MG63 (cell line): ENCODE data around the gene RADIL. TPM values are rescaled to one million over a fixed set of nuclear protein-coding genes. Genes with fewer than 3 reads are reported as not detected.
A peak's percentile ranks its signal among the peaks of the same experiment; 100 is the strongest.

ENCODE experiments used
- DNase-seq: peaks from one replicate; pipeline ENCODE4 v3.0.0-alpha.2; 2020
- H3K27me3 ChIP-seq: fragments of 250-450 bp; sonication (Bioruptor Pico); 2 replicates; pipeline ENCODE4 v1.5.1; 2020; ENCODE audit warnings: mild to moderate bottlenecking, moderate library complexity
- H3K36me3 ChIP-seq: fragments of 250-450 bp; sonication (Bioruptor Pico); 2 replicates; pipeline ENCODE4 v1.5.1; 2020; ENCODE audit warnings: mild to moderate bottlenecking, moderate library complexity
- H3K4me3 ChIP-seq: fragments of 250-450 bp; sonication (Bioruptor Pico); 2 replicates; pipeline ENCODE4 v1.5.1; 2020; ENCODE audit warnings: mild to moderate bottlenecking, moderate library complexity
- H3K9me3 ChIP-seq: fragments of 250-450 bp; sonication (Bioruptor Pico); 2 replicates; pipeline ENCODE4 v1.5.1; 2020; ENCODE audit warnings: mild to moderate bottlenecking, moderate library complexity
- total RNA-seq: library from RNA; depleted of rRNA; stranded (reverse); fragments of >200 nt; shearing (Covaris generic); gene quantifications from 2 replicates; pipeline ENCODE4 v1.2.3, GENCODE V29; 2014; ENCODE audit warnings: low replicate concordance

Gene RADIL
- total RNA-seq, 1 experiment from 2014 or later: 1.6 TPM

GRCh38 chr7:4783762-4784351 is 99.7 kb downstream of the RADIL start:
- Histone ChIP-seq H3K4me3 (no peak overlapping the region), H3K36me3 (peaks cover 5% of the 10 kb centered on the region; the same call in 1 of the 2 replicates), H3K9me3 (no peaks in the 10 kb centered on the region), H3K27me3 (no peaks in the 10 kb centered on the region)
- DNase-seq: no peak

GRCh38 chr7:4783292-4783652 is 100.2 kb downstream of the RADIL start:
- Histone ChIP-seq H3K27me3 (no peaks in the 10 kb centered on the region), H3K4me3 (no peak overlapping the region), H3K36me3 (peaks cover 5% of the 10 kb centered on the region; the same call in 1 of the 2 replicates), H3K9me3 (no peaks in the 10 kb centered on the region)
- no peak for DNase-seq

DNA sequence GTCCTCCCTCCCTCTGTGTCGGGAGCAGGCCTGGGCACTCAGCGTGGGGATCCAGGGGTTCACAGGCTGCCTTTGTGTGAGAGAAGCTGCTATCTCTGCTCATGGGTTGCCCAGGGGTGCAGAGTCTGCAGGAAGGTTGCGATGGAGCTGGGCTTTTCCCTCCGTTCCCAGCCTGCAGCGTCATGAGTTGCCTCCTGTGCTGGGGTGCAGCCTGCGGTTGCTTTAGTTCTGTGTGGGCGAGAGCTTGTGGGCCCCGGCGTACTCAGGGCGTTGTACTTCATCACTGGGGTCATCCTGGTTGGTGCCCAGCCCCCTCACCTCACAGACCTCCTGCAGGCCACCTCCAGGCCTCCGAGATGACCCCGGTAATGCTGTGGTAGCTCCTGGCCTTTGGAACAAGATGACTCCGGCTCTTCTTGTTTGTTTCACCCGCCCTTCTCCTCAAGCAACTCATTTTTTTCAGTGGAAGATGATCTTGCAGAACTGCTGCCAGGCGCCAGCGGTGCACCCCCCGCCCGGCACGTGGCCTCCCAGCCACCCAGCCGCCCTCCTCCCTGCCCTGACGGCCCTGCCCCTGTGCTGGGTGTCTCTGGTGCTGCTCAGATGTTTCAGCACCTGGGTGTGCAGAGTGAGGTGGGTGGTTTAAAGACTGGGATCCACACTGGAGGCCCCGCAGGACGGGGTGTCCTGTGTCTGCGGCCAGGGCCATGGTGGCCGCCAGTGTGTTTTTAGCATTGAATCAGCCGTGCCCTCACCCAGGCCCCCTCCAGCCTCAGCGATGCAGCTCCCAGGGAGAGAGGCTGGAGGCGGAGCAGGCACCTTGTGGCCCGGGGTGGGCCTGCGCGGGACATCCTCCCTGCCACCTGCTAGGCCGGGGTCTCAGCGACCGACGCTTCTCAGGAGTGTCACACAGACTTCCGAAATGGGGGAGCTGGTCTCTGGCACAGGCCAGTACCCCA is 100.9 kb downstream of the RADIL start:
- Histone ChIP-seq H3K4me3 (no peak overlapping the region), H3K36me3 (peaks cover 4% of the 10 kb centered on the region; the same call in 1 of the 2 replicates), H3K27me3 (no peaks in the 10 kb centered on the region), H3K9me3 (no peaks in the 10 kb centered on the region)
- DNase-seq: no peak

- no peak overlapping the region for H3K4me3 ChIP-seq
- H3K36me3 ChIP-seq: peaks cover 5% of the 10 kb centered on the region; the same call in 1 of the 2 replicates
- H3K27me3 ChIP-seq: no peaks in the 10 kb centered on the region
- H3K9me3 ChIP-seq: no peaks in the 10 kb centered on the region
- no peak for DNase-seq
These were observed 102.0 kb downstream of the RADIL start for GRCh38 chr7:4781366-4782069.

DNA sequence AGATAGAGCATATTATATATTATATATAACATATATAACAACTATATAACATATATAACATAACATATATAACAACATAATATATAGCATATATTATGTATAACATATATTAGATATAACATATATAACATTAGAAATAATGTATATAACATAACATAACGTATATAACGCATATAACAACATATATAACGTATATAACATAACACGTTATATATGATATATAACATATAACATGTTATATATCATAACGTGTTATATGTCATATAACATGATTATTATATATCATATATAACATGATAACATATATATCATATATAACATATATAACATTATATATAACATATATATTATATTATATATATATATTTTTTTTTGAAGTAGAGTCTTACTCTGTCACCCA is 104.4 kb downstream of the RADIL start:
- DNase-seq: no peak
- no peak overlapping the region for H3K4me3 ChIP-seq
- H3K27me3 ChIP-seq: no peaks in the 10 kb centered on the region
- H3K36me3 ChIP-seq: peaks cover 5% of the 10 kb centered on the region; the same call in 1 of the 2 replicates
- no peaks in the 10 kb centered on the region for H3K9me3 ChIP-seq

GRCh38 chr7:4775848-4776623 is 107.5 kb downstream of the RADIL start:
- DNase-seq: peak; percentile 31
- no peaks in the 10 kb centered on the region for H3K27me3 ChIP-seq
- H3K36me3 ChIP-seq: peaks cover 3% of the 10 kb centered on the region; the same call in 1 of the 2 replicates
- H3K4me3 ChIP-seq: peak overlapping the region; percentile 99
- no peaks in the 10 kb centered on the region for H3K9me3 ChIP-seq

GRCh38 chr7:4775250-4775847 is 108.2 kb downstream of the RADIL start, which contains the start of gene AP5Z1:
AP5Z1 (plus strand) TSS chr7:4775623; CDS start chr7:4775716, 93 bp downstream.
- peaks cover 3% of the 10 kb centered on the region; the same call in 1 of the 2 replicates for H3K36me3 ChIP-seq
- peak; percentile 95 for DNase-seq

DNA sequence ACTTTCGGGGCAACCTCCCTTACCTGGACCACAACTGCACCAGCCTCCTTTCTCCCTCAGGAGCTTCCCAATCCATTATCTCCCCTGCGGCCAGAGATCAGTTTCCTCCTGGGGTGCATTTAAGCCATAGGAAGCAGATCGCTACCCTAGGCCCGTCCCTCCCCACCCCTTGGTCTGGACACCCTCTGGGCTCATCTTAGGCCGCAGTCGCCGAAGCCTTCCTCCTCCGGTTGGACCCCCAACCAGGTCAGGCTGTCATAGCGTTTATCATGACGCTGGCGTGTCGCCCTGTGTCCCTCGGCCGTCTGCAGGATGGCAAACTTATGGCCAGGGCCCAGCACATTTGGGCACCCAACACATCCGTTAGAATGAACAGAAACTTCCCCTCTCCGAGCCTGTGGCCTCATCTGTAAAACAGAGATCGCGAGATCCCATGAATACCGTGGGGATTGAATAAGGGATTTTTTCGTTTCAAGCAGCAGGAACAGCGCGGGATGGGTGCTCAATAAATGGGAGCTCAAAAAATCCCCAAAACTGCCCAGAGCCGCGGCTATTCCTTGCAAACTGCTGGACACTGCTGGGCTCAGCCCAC is 108.8 kb downstream of the RADIL start:
- Histone ChIP-seq H3K9me3 (no peaks in the 10 kb centered on the region), H3K4me3 (peak overlapping the region; percentile 99), H3K36me3 (peaks cover 3% of the 10 kb centered on the region; the same call in 1 of the 2 replicates), H3K27me3 (no peaks in the 10 kb centered on the region)
- DNase-seq: peak; percentile 26

More at GRCh38 chr7:4775250-4775847, 108.2 kb downstream of the RADIL start, which contains the start of gene AP5Z1:
- no peaks in the 10 kb centered on the region for H3K9me3 ChIP-seq
- H3K4me3 ChIP-seq: peak within 1 kb of the TSS; percentile 99
- H3K27me3 ChIP-seq: no peaks in the 10 kb centered on the region

DNA sequence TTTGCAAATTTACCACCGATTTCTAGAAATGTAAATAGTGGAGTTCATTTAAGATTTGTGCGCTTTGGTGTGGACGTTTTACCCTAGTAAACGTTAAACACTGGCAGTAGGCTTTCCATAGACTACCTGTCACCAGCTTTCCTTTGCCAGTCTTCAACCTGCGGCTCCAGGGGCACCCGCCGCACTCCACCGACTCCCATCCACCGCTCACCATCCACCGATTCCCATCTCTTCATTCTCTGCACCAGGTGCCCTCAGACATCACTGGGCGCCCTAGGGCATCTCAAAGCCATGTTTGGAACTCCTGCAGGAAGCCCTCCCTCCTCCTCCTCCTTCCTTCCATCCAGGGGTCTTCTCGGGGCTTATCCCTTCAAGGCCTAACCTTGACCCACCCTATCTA is 109.5 kb downstream of the RADIL start:
- Histone ChIP-seq H3K4me3 (no peak overlapping the region), H3K9me3 (no peaks in the 10 kb centered on the region), H3K27me3 (no peaks in the 10 kb centered on the region), H3K36me3 (peaks cover 3% of the 10 kb centered on the region; the same call in 1 of the 2 replicates)
- no peak for DNase-seq

DNA sequence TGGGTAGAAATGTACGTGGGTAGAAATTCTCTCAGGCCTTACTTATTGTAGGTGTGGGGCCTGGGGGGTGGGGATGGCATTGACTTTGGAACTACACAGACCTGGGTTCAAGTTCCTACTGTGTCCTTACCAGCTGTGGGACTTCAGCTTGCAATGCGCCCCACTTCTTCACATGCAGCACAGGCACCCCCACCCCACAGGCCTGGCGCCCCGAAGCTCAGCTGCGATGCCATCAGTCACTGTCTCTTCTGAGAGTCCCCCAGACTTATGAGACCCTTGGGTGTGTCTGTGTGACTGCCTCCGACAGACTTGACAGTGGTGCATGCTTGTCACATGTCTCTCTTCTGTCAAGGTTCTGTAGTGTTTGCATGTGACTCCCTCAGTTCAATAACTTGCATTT is 111.2 kb downstream of the RADIL start:
- no peaks in the 10 kb centered on the region for H3K27me3 ChIP-seq

DNA sequence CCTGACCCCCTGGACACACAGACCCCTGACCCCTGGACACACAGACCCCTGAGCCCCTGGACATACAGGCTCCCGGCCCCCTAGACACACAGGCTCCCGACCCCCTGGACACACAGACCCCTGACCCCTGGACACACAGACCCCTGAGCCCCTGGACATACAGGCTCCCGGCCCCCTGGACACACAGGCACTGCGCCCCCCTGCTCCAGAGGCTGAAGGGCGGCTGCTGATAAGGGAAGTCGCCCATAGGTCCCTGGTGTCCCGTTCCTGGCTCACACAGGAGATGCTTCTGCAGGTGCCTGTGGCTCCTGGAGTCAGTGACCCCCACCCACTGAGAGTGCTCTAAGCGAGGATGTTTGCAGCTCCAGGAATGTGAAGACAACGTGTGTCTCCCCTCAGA is 111.8 kb downstream of the RADIL start:
- H3K36me3 ChIP-seq: peaks cover 5% of the 10 kb centered on the region; the same call in 1 of the 2 replicates
- H3K4me3 ChIP-seq: no peak overlapping the region
- no peak for DNase-seq
- H3K9me3 ChIP-seq: no peaks in the 10 kb centered on the region
- no peaks in the 10 kb centered on the region for H3K27me3 ChIP-seq

More for the DNA sequence above, 111.2 kb downstream of the RADIL start:
- no peaks in the 10 kb centered on the region for H3K9me3 ChIP-seq
- H3K4me3 ChIP-seq: no peak overlapping the region
- DNase-seq: no peak
- peaks cover under 1% of the 10 kb centered on the region; the same call in 1 of the 2 replicates for H3K36me3 ChIP-seq

DNA sequence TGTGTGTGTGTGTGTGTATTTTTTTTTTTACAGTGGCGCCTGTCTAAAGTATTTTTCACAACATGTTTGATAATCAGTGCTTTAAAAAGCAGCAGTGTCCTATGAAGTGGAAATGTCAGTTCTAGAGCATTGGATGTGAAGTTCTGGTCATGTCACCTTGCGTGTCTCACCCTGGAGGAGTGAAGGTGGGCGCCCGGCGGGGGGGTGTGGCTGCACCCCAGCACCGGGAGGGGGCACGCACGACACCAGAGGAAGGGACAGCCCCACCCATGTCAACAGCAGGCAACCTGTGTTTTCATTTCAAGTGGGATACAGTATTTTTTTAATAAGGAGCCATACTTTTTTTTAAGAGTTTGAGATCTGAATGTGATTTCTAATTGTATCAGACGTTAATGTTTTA is 112.6 kb downstream of the RADIL start:
- Histone ChIP-seq H3K36me3 (peaks cover 9% of the 10 kb centered on the region; the same call in 1 of the 2 replicates), H3K4me3 (no peak overlapping the region), H3K9me3 (no peaks in the 10 kb centered on the region), H3K27me3 (no peaks in the 10 kb centered on the region)
- no peak for DNase-seq

- no peaks in the 10 kb centered on the region for H3K9me3 ChIP-seq
- H3K36me3 ChIP-seq: peaks cover 16% of the 10 kb centered on the region; the same call in 1 of the 2 replicates
- no peak for DNase-seq
- H3K4me3 ChIP-seq: no peak overlapping the region
- no peaks in the 10 kb centered on the region for H3K27me3 ChIP-seq
These were observed 113.8 kb downstream of the RADIL start for GRCh38 chr7:4769761-4770160.

DNA sequence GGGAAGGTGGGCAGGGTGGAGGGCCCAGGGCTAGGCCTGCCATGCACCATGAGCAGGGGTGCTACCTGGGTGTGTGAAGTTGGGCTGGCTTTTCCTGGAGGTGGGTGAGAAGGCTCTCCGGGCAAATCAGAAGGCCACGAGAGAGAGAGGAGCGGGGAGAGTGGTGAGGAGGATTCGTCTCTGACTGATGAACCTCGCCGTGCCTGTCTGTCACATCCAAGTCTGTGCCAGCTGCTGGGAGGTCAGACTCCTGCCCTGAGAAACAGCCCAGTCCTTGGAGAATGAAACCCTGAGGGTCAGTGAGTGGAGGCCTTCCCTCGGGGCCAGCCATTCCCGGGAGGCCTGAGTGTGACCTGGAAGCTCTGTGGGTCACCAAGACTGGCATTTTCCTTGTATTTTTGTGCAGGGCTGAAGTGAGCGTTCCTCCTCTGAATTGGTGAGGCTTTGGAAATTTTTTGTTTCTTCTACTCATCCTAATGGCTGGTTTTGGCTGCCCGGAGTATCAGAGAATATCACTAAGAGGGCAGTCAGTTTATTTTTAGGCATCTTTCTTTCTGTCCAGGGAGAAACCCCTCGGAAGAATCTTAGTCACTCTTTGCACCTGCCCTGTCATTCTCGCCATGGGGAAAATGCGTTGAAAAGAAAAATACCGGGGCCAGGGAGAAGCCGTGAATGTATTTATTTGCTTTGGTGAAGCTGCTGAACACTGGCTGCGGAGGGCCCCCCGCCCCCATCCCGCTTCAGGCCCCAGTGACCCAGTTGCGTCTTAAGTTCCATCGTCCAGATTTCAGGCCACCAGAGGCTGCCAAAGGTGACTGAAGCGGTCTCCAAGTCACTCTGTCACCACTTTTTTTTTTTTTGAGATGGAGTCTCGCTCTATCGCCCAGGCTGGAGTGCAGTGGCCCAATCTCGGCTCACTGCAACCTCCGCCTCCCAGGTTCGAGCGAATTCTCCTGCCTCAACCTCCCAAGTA is 114.6 kb downstream of the RADIL start:
- Histone ChIP-seq H3K36me3 (peaks cover 17% of the 10 kb centered on the region), H3K27me3 (no peaks in the 10 kb centered on the region), H3K4me3 (no peak overlapping the region), H3K9me3 (no peaks in the 10 kb centered on the region)
- no peak for DNase-seq
